Anterior cingulate cortex (tissue), 58 donors: Measurements from ENCODE around the gene ECHS1.
"Not testable (repeated sequence)": the region's sequence is repeated elsewhere in the genome, so short reads cannot be mapped to it uniquely, and the experiment has no call there.

Experiments used
- DNase-seq, 58 donors: peaks; one replicate each; lab custom pipeline; 2025; lab: John Stamatoyannopoulos, UW

The ECHS1 gene

GRCh38 chr10:133400624-133401424 lies 27.7 kb upstream of the ECHS1 start:
- DNase-seq = no peak

GRCh38 chr10:133399123-133399601 lies 26.0 kb upstream of the ECHS1 start:
- no peak for DNase-seq

- DNase-seq = no peak
Observed at GRCh38 chr10:133397938-133398337, 24.8 kb upstream of the ECHS1 start.

DNA sequence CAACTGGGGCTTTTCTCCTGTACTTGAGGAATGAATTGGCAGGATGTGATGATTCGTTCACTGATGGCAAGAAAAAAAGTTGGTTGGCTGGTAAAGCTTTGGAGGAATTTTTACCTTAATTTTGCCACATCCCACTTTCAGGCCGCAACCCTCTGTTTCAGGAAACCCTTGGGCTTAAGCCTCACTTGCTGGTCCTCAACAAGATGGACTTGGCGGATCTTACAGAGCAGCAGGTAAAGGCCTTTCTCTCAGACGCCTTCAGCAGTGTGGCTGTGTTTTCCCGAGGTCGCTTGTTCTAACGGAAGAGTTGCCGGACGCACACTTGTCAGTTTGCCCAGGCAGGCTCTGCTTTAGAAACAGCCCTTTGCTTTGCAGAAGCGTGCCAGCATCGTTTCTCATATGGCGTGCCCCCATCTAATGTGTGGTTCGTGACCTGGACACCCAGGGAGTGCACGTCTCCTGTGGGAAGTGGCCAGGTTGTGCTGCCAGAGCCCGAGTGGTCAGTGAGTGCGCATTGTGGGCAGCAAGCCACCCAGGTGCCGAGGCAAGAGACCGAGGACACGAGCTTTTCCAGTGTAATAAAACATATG lies 23.0 kb upstream of the ECHS1 start:
- no peak for DNase-seq

DNA sequence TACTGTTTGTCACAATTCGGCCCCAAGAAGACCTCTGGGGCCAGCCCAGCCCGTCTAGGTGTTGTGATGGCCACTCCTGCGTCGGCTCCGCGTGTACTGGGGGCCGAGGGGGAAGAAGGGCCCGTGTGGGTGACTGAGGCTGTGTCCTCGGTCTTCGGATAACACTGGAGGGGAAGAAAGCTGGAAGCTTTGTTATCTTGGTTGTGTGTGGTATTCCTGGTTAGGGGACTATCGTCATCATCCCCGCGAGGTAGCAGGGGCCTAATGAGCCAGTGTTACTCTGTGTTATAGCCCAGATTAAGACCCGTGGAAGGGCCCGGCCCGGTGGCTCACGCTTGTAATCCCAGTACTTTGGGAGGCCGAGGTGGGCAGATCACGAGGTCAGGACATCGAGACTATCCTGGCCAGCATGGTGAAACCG lies 21.7 kb upstream of the ECHS1 start:
- DNase-seq = no peak

DNA sequence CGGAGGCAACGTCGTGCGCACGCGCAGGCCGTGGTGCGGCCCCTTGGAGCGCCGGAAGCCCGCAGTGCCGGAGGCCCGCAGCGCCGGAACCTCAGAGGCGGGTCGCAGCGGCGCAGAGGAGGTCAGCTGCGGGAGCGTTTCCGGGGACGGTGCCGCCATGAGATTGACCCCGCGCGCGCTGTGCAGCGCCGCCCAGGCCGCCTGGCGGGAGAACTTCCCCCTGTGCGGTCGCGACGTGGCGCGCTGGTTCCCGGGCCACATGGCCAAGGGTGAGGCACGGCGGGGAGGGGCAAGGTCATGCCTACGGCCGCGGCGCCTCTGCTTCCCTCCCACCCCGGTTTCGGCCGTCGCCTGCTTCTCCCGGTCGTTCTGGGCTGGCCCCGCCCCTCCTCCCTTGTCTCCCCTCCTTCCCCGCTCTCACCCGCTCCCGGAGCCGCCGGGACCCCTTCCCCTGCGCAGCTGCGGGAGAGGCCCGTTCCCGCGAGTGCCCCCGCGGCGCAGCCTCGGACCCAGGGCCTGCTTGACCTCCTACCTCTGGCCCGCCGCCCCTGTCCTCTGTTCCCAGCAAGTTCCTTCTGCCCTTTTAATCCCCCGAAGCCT lies 21.0 kb upstream of the ECHS1 start, which contains the start of gene MTG1:
Gene MTG1, plus strand, starts transcription at position 94 of the 600 bp plus-strand sequence. Its CDS starts 64 bp downstream, at position 158.
- DNase-seq = peak; percentile 49 to 96 (median 91)

DNA sequence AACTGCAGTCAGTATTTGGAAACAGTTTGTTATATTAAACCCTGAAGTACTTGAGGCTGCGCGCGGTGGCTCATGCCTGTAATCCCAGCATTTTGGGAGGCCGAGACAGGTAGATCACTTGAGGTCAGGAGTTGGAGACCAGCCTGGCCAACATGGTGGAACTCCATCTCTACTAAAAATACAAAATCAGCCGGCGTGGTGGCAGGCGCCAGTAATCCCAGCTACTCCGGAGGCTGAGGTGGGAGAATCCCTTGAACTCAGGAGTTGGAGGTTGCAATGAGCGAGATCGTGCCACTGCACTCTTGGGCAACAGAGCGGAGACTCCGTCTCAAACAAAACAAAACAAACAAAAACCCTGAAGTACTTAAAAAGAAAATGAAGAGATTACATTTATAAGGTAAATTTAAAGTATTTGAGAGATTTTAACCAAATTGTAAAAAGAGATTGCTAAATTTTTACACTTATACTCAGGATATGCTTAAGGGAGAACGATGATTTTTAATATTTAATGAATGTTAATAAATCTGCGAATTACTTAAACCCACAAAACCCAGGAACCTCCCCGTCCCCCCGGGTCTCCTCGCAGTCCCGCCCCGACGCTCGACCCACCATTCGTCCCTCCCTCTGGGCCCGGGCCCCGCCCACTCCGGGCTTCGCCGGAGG lies 20.4 kb upstream of the ECHS1 start:
- DNase-seq = no peak

GRCh38 chr10:133391761-133392518 lies 18.8 kb upstream of the ECHS1 start:
- DNase-seq = no peak

GRCh38 chr10:133391249-133391635 lies 18.1 kb upstream of the ECHS1 start:
- DNase-seq = no peak

- DNase-seq = no peak
Observed at GRCh38 chr10:133390597-133391248, 17.6 kb upstream of the ECHS1 start.

DNA sequence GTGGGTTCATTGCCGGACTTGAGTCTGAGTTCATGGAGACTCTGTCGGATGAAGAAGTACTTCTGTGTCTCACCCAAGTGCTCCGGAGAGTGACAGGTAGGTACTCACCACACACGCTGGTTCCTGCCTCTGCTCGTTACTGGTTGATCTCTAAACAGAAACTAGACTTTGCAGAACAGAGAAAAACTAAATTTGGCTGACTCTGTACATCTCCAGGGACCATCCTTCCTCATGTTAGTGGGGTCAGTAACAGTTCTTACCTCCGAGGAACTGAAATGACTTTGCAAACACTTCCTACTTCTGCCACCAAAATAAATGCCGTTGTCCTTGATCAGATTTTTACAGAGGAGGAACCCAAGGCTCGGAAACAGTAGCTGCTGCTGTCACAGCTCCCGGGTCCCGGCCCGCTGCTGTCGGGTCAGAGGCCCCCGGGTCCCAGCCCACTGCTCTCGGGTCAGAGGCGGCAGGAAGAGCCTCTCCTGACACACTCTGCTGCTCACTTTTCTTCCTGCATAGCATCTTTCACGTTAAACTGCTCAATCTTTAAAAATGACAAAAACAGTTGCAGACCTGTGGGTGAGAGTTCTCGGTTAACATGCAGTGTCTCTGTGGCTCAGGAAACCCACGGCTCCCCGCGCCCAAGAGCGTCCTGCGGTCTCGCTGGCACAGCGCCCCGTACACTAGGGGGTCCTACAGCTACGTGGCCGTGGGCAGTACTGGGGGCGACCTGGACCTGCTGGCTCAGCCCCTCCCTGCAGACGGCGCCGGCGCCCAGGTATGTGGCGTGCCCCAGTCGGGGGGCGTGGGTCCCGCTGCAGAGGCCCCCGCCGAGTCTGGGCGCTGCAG lies 16.0 kb upstream of the ECHS1 start:
- no peak for DNase-seq

DNA sequence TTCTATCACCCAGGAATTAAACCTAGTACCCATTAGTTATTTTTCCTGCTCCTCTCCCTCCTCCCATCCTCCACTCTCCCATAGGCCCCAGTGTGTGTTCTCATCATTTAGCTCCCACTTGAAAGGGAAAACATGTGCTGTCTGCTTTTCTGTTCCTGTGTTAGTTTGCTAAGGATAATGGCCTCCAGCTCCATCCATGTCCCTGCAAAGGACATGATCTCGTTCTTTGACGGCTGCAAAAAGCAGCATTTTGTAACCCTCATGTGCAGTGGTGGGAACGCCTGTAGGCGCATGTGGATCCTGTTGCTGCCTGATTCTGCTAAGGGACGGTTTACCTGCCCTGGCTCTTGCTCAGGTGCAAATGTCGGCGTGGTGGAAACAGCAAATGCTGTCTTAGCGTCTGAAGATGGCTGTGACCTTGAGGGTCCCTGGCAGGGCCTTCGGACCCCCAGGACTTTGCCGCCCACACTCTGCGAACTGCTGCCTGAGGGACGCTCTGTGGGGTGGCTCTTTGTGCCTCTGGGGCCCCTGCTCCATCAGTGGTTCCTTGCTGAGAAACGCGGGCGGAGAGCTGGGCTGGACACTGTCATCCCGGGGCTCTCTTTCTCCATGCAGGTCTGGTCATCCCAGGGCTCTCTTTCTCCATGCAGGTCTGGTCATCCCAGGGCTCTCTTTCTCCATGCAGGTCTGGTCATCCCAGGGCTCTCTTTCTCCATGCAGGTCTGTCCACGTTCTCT lies 15.2 kb upstream of the ECHS1 start:
- DNase-seq = peak in 1 of 58 donors; percentile 10

DNA sequence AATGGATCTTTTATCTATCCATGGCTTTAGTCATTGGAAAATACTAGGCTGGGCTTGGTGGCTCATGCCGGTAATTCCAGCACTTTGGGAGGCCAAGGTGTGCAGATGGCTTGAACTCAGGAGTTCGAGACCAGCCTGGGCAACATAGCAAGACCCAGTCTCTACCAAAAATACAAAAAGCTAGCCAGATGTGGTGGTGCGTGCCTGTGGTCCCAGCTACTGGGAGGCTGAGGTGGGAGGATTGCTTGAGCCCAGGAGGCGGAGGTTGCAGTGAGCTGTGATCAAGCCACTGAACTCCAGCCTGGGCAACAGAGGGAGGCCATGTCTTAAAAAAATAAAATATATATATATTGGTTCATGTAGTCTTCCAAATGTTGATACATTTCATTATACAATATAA lies 13.8 kb upstream of the ECHS1 start:
- DNase-seq = not testable (repeated sequence)

DNA sequence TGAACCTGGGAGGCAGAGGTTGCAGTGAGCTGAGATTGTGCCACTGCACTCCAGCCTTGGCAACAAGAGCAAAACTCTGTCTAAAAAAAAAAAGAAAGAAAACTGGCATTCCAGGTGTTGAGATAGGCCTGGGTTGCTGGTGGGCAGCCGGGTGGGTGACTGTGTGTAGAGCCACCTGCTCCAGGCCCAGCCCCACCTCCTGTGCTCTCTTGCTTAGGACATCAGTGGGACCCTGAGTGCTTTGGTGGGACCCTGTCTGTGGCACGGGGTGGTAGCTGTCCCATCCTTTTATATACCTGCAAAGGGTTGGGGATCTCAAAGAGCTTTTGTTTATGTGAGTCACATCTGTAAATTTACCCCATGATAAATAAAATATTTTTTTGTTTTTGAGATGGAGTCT lies 12.1 kb upstream of the ECHS1 start:
- no peak for DNase-seq

DNA sequence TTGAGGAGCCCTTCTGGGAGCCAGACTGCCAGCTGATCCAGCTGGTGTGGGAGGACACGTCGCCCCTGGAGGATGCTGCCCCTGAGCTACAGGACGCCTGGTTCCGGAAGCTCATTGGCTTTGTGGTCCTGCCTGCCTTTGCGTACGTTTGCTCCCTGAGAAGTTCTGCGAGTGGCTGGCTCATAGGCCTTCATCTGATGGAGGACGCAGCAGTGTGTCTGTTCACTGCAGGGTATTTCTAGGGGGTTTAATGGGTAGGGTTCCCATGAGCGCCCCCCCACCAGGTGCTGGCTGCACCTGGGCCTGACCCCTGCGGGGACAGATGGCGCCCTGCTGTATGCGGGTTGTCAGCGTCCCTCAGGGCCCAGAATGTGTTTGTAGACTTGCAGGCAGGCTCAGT lies 10.9 kb upstream of the ECHS1 start:
- DNase-seq = no peak

- DNase-seq = no peak
Observed at GRCh38 chr10:133383551-133383950, 10.4 kb upstream of the ECHS1 start.

DNA sequence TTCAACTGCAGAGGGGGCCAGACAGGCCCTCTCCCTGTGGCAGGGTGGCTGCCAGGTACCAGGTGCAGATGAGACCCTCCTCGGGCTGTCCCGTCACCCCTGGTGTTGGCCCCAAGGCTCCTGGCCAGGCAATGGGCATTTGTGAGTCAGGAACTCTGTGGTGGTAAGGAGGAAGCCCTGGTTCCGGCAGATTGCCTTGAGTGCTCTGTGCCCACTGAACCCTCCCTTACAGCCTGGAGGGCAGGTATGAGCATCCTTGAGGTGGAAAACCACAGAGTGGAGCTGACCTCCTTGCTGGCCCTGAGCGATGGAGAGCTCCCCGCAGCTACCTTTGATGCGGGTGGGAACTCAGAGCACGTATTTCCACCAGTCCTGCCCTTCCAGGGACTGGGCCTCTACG lies 7.9 kb upstream of the ECHS1 start:
- DNase-seq = no peak
